NCI-H510A treated with DMSO at 0.1 percent for 48 hours (cell line): ENCODE measurements around the gene GABRD.
A peak's percentile ranks its signal among the peaks of the same experiment; 100 is the strongest.

Source experiments
- DNase-seq: peaks from one replicate; lab custom pipeline; 2025; lab: John Stamatoyannopoulos, UW

Gene GABRD

GRCh38 chr1:2039251-2039650 lies 20.1 kb downstream of the GABRD start:
- no peak for DNase-seq

DNA sequence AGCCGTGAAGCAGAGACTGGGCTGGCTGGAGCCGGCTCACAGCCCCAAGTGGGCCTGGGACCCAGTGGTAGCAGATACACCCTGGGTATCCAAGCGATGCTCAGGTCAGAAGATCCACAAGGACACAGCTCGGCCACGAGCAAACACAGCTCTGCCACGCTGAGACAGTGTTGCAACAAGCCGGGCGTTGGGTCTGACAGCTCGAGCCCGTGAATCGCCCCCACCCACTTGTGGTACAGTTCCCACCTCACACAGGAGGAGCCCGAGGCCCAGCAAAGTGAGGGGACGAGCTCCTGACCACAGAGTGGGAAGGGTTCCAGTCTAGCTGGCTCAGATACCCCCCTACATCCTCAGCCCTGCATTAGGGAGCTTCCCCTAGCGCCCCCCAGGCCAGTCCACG lies 22.2 kb downstream of the GABRD start:
- DNase-seq, result no peak

DNA sequence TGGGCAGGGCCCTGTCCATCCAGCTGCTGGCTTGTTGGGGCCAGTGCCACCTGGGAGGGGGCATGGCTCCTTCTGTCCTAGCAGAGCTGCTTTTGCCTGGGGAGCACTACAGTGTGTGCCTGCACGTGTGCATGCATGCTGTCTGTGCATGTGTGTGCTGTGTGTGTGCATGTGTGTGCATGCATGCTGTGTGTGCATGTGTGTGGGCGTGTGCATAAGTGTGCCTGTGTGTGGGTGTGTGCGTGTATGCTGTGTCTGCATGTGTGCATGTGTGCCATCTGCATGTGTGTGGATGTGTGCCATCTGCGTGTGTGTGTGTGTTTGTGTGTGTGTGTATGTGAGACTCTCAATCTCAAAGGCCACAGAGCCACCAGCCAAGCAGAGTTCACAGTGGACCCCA lies 22.7 kb downstream of the GABRD start:
- DNase-seq, result no peak

GRCh38 chr1:2042830-2043773 lies 24.0 kb downstream of the GABRD start:
- no peak for DNase-seq

- no peak for DNase-seq
Measured at GRCh38 chr1:2043886-2044285, 24.7 kb downstream of the GABRD start.

- peak; percentile 47 for DNase-seq
Measured at GRCh38 chr1:2044510-2045319, 25.6 kb downstream of the GABRD start.

DNA sequence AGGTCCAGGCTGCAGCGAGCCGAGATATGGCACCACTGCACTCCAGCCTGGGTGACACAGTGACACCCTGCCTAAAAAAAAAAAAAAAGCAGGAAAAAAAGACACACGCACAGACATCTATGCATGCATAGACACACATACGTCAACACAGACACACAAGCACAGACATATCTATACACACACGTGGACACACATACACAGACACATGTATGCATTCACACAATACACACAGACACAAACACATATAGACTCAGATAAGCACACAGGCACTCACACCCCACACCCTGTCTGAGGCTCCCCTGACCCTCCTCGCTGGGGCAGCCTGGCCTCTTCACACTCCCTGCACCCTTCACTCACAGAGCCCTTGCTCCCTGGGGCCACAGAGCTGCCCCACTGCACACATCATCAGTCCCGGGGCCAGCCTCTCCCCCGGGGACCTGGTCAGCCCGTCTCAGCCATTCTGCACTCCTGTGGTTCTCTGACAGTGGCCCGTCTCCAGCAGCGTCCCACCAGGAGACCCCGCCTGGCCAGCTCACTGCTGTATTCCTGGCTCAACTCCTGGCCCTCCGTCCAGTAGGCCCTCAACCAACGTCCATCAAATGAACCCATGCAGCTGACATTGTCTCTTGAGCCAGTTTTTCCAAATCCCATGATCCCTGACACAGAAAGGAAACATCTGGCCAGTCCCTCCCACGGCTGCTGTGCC lies 26.5 kb downstream of the GABRD start:
- DNase-seq, result no peak

- peak; percentile 85 for DNase-seq
Measured at GRCh38 chr1:2046174-2046917, 27.2 kb downstream of the GABRD start.

DNA sequence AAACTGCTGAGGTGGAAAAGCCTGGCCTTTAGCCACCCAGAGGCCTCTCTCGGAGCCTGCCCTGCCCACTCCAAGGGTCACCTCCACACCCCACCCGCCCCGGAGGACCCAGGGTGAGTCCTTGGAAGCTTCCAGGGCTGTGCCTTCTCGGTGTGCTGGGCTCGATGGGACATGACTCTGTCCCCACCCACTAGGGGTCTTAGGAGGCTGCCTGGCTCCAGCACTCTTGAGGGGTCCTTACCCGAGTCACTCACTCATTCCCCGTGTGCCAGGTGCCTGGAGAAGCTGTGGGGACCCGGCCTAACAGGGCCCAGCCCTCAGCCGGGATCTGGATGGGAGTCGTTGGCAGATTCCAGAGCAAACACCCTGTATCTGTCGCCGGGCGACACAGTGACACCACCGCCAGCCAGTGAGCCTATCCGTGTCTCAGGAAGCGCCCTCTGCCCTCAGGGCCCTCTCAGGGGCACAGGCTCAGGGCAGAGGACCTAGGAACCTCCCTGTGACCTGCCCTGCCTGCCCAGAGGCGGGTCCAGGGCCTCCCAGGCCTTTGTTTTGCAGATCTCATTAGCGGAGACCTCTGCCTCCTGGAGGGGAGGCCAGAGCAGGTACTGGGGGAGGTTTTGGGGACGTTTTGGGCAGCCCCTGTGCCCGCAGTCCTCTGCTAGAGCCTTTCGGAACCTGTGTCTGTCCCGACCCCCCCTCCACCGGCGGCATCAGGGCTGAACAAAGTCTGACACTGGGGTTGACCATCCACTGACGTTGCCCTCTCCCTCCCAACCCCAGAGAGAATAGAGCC lies 28.0 kb downstream of the GABRD start:
- no peak for DNase-seq

DNA sequence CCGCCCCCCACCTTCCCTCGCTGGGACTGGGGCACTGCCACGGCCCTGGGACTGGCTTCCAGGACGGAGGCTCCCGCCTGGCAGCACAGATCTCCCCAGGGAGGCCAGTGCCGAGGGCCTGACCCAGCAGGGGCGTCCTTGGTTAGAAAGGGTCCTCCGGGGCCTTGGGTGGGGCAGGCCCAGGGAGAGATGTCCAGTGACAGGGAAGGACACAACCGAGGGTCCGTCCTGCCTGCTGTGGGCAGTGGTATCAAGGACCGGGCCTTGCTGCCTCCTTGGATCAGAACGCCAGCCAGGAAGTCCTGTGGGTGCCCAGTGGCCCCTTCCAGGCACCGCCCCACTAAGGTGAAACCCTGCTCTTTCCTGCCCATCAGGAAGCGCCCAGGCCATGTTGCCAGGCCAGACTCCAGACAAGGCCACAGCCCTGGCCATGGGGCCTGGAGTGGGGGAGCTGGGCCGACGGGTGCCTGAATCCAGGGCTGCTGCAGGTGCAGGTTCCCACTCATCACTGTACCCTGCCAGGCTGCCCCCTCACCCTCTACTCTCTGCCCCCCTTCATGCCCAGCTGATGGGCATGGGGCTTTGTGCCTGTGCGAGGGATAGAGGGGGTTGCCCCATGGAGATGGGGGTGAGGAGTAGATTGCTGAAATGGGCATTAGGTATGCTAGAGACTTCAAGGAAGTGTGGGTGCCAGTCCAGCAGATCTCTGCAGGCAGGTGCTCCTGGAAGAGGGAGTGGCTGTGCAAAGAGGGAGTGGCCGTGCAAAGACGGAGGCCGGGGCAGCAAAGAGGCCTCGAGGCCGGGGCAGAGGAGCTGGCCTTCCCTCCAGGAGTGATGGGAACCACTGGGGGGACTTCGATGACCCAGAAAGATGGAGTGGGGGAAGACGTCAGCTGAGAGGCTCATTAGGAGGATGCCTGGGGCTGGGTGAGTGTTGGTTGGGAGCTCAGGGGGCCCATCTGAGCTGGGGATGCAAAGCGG lies 28.9 kb downstream of the GABRD start:
- no peak for DNase-seq

- peak; percentile 55 for DNase-seq
Measured at GRCh38 chr1:2049225-2049717, 30.1 kb downstream of the GABRD start.

DNA sequence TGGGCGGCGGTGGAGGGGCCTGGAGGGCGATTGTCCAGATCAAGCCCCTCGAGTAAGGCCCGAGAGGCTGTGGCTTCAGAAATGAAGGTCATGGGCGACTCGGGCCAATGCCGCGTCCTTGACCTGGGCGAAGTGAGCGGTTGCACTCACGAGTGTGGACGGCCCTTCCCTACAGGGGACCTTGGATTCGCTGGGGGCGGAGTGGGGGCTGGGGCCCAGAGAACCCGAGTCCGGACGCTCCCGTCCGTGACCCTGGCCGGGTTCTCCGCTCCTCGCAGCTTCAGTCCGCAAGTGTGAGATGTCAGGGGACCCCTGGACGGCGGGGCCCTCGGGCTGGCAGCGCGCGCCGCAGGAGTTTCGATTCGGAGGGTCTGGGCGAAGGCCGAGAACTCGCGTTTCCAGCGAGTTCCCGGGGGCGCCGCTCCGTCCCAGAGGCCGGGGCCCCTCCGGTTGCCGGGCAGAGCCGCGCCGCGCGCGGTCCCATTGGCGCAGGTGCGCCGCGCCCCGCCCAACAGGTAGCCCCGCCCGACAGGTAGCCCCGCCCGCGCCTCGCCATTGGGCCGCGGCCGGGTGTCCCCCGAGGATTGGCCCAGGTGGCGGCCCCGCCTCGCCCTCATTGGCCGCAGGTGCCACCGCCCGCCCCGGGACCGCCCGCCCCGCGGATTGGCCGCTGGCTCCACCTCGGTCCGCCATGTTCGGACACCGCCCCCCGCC lies 30.7 kb downstream of the GABRD start, which contains the start of gene PRKCZ:
PRKCZ (plus strand) TSS at position 694 of the 714 bp plus-strand sequence. CDS start 220 bp downstream, outside the sequence.
- DNase-seq, result peak; percentile 98

DNA sequence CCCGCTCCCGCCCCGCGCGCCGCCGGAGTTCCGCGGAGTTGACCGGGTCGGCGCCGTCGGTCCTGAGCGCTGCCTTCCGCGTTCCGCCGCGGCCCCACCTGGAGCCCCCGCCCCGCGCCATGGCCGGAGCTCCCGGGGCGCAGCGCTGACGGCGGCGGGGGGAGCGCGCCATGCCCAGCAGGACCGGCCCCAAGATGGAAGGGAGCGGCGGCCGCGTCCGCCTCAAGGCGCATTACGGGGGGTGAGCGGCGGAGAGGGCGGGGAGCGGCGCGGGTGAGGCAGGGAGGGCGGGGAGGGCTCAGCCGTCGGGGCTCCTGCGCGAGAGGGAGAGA lies 31.3 kb downstream of the GABRD start:
- DNase-seq, result no peak

DNA sequence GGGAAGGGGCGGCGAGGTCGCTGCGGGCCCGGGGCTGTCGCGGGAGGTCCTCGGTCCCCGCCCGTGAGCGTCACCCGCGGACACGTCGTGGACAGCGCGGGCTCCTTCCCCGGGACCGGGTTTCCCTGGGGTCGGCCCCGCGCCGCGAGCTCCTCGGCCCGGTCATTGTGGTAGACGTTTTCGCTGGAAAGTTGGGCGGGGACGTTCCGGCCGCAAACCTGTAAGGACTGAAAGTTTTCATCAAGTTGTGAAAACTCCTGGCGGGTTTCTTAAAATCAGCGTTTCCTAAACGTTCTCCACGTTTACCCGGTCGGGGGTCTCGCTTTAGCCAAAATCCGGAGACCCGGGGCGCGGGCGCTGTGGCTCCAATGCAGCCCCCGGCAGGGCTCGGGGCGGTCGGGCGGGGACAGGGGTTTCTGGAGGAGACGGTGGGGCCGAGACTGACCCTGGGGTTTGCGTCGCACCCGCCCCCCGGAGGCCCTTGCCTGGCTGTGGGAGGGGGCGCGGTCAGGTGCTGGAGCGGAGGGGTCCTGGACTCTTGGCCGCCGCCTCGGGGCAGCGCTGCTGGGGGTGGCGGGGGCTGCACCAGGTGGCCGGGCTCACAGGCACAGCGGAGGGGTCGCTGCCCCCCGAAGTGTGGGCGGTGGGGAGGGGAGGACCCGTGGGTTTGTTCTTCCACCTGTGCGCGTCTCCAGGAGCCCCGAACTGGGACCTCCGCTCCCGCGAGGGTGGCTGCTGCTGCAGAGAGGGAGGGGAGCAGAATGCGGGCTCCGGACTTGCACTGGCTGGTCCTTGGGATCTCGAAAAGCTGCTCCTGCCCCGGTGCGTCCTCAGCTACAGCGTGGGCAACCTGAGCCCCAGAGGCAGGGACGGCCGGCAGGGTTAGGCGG lies 31.9 kb downstream of the GABRD start:
- no peak for DNase-seq

GRCh38 chr1:2052054-2052679 lies 33.0 kb downstream of the GABRD start:
- no peak for DNase-seq

DNA sequence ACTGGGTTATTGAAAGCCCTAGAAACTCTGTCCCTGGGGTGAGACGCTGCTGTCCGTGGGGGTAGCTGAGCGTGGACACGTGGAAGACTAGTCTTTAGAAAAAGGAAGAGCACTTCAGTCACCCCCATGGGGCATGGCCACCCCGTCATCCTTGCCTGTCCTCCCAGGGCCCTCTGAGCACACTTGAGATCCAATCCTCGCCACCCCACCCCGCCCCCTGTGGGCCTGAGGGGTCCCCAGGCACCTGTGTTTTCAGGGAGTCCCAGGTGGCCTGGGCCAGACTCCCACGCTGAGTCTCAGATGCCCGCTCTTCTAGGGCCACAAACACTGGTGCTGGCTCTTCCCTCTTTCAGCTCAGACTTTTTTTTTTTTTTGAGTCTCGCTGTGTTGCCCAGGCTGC lies 33.6 kb downstream of the GABRD start:
- no peak for DNase-seq

- no peak for DNase-seq
Measured at GRCh38 chr1:2053217-2053616, 34.1 kb downstream of the GABRD start.
